Right lung (tissue), 5 donors: Measurements from ENCODE around the gene TGFBRAP1. TPM values are rescaled to one million over a fixed set of nuclear protein-coding genes. Genes with fewer than 3 reads are reported as not detected.
"Not testable (repeated sequence)": the region's sequence is repeated elsewhere in the genome, so short reads cannot be mapped to it uniquely, and the experiment has no call there.

Experiments
- DNase-seq, 2 donors: peaks; one replicate each; pipeline ENCODE4 v3.0.0-alpha.2; 2013
- polyA plus RNA-seq, 5 donors: library from polyadenylated mRNA; unstranded; fragments of 120-200 nt; gene quantifications; one replicate each; pipeline versions ENCODE4 v1.2.1 to v1.2.3, GENCODE V29; 2013; ENCODE audit warnings: inconsistent platforms in 1 of 5, low replicate concordance in 1 of 5; ENCODE audit not compliant: insufficient read length in 5 of 5, insufficient read depth in 1 of 5

The TGFBRAP1 gene
- polyA plus RNA-seq, 5 donors: 13.1 to 16.9 (median 13.3) TPM

DNA sequence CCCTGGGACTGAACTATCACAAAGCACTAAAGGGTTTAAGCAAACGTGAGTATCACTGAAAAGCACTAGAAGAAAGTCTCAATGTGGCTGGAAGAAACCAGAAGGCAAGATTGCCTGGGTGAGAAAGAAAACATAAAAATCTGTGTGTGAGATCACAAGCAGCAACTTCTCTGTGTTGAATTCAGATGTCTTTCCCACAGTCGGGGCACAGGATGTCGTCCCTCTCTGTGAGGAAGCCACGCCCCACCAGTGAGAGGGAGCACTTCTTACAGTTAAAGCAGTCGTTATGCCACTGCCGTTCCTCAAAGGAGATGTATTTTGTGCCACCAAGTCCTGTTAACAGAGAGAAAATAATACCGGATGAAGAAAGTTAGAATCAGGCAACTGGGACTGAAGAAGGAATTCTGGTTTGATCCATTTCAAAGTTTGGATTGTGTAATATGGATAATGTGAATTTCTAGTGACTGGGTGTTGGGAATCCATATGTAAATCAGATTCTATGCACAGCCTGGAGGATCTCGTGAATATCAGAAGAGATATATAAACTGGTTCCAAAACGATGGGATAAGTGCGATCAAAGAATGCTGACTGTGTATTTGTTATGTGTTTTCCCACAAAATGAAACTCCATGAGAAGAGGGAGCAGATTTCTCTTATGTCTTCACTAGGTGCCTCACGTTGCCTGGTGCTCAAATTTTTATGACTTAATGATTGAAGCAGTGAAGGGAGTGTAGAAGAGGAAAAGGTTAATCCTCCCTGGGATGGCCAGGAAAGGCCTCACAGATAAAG lies 31.8 kb upstream of the TGFBRAP1 start:
- no peak for DNase-seq

DNA sequence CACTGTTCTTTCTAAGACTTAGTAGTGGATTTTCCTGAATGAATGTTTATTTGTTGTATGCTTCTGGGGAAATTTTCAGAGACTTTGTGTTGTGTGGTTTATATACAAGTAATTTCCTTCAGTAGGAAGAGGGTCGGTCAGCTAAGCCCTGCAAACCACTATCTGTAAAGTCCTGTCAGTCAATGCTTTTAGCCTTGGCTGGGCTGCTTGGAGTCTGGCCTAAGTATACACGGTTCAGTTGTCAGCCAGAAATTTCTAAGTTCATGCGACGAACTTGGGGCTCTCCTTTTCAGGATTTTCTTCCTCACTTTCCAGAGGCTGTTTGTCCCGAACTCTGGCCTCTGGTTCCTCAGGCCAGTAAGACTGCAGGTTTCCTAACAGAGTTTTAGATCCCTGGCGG lies 29.1 kb upstream of the TGFBRAP1 start:
- no peak for DNase-seq

DNA sequence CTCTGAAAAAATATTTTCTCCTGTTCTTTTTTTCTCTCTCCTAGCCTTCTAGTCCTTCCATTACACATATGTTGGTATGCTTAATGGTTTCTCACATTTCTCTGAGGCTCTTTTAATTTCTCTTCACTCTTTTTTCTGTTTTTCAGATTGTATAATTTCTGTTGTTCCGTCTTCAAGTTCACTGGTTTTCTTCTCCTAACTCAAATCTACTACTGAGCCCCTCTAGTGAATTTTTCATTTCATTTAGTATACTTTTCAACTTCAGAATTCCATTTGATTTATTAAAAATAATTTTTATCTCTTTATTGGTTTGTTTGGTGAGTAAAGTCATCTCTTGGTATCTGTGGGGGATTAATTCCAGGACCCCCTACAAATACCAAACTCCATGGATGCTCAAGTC lies 27.6 kb upstream of the TGFBRAP1 start:
- DNase-seq: no peak

DNA sequence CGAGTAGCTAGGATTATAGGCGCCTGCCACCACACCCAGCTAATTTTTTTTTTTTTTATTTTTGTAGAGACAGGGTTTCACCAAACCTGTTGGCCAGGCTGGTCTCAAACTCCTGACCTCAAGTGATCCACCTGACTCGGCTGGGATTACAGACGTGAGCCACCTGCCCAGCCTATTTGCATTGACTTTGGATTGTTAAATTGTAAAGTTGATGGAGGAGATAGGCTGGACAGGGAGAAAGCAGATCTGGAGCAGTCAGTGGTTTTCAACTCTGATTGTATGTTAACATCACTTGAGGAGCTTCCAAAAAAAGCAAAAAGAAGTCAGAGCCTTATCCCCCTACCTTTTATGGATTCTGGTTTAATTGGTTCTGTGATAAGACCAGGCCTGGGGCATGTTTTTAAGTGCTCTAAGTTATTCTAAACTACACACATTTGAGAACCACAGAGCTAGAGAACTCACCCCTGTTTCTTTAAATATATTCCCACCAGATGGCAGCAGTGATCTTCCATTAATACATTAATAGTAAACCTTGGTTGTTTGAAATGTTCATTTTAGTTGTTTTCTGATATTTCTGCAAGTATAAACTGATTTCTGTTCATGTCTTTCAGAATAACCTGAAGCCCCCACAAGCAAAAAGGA lies 15.3 kb upstream of the TGFBRAP1 start:
- no peak for DNase-seq

DNA sequence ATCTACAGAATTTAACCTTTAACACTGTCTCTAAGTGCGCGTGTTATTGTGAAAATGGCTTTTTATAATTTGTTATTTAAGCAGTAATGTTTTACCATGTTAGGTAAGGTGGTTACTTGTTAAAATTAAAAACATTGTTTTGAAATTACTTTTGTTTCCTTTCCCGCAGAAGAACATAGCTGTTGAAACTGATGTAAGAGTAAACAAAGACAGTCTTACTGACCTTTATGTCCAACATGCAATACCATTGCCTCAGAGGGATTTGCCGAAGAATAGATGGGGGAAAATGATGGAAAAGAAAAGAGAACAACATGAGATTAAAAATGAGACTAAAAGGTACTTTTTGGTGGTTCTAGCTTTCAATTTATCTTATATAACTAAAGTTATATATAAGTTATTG lies 9.9 kb upstream of the TGFBRAP1 start:
- DNase-seq: no peak

DNA sequence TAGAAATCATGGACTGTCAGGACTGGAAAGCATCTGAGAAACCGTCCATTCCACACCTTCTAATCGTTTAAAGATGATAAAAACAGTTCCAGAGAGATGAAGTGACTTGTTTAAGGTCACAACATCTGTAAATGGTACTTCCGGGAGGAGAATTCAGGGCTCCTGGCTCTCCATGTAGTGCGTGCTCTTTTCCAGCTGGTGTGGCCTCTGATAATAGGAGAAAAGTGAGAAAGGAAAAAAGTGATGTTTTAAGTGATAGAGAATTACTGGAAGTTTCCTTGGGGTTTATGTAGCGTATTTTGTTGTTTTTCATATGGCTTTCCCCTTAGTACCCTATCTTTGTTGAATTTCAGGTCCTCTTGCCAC lies 8.5 kb upstream of the TGFBRAP1 start:
- no peak for DNase-seq

DNA sequence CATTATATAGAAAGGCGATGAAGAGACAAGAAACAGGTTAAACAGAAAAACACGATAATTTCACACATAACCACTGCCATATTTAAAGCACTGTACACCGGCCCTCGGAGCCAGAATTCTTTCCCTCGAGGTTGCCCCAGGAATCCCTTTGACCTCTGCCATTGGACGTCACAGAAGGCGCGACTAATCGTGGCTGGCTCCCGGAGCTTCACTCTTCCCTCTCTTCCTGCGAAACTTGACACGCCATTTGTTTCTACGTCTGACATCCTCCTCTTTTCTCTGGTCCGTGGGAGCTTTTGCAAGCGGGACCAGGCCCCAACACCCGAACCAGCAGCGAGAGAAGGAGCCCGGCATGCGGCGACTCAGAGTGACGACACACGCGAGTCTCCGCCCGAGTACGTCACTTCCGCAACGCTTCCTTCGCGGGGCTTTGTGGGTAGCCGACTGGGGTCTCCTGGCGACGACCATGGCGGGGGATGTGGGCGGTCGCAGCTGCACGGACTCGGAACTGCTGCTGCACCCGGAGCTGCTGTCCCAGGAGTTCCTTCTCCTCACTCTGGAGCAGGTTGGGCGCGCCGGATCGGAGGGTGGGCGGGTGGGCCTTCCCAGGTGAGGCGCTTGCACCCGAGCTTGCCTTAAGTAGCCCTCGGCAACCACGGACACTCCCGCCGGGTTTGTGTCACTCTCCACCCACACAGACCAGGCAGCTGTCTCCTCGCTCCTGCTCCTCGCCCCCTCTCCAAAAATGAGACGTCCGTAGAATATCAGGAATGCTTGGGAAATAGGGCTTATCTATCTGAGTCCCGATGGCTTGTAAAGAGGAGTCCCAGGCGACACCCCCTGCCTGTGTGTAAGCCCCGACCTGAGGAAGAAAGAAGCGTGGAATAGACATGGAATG lies 7.8 kb upstream of the TGFBRAP1 start, which contains the start of gene C2orf49:
Gene C2orf49, plus strand, starts transcription at position 419 of the 898 bp plus-strand sequence. Its CDS starts 48 bp downstream, at position 467.
- peak; percentile 92 to 95 for DNase-seq

DNA sequence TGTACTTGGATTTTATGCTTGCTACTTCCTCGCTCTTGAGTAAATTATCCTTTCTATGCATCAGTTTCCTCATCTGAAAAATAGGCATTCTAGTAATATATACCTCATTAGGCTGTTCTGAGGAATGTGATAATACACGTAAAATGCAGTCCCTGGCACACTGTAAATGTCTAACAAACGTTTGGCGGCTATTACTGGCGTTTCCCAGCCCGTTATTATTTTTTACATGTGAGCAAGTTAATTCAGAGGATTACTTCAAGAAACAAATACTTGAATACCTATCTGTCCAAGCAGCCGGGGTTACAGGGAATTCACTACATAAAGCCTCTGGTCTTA lies 7.2 kb upstream of the TGFBRAP1 start:
- no peak for DNase-seq

DNA sequence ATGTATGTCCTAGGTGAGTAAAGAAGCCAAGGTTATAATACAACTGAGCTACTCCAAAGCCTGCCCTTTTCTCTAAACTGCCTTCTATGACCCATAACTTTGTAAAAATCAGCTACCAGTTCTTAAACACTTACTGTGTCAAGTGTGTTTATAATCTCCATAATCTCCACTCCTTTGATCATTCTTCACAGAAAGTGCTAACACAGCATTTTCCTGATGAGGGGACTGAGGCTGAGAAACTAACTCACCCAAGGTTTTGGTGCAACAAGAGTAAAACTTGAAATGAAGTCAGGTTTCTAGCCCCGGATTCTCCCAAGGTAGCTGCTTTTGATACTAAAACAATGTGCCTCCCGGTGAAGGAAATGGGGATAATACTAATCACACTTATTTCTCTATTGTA lies 5.9 kb upstream of the TGFBRAP1 start:
- DNase-seq: no peak

DNA sequence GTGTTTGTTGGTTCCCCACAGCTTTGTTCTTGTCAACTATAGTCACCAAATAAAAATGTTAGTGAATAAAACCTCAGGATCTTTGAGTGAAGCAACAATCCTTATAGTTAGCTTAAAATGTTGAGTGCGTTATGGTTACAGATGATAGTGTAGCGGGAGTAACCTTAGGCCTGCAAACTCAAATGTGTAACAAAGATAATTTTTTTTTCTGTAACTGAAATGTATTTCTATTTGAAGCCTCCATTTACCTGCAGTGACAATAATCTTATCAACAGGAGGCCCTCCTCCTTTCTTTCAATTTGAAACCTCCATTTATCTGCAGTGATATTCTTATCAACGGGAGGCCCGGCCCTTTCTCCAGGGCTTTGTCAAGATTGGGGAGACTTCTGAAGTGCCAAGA lies 4.7 kb upstream of the TGFBRAP1 start:
- no peak for DNase-seq

DNA sequence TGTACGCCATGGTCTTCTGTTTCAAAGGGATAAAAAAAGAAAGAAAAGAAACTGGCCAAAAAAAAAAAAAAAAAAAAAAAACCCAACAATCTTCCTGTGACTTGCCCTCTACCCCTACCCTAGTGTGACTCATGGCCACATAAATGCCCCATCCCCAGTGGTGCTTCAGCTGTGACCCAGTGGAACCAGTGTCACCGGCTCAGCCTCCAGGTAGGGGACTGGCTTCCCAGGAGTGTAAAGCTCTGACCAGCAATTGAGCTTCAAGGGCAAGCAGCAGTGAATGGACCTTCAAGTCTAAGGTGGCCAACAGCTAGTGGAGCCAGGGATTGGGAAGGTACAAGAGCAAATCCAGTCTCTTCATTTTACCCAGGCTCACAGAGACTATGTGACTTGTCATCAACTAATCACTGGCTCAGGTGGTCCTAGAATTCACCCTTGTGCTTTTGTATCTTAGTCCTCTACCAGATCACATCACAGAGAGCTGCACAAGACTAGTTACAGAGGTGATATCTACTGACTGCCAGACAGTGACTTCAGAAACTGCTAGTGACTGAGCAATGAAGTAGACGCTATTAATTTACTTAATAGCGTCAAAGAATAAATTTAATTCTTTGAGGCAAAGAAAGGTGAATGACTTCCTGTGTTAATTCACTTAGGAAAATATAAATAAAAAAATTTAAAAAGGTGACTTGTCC lies 1.3 kb upstream of the TGFBRAP1 start:
- DNase-seq: no peak

DNA sequence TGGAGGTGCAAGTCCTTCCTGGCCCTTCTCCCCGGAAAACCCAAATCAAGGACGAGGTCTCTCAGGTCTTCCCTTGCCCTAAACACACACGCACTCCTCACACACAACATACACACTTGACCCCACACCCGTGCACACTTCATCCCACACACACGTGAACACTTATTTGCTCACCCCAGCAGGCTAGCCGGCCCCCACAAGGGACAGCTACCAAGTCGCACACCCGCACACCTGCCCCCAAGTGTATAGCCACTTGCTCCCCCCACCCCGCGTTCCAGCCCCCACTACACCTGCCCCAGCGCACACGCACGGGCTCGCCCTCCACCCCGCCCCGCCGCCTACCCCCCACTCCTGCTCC lies 359 bp downstream of the TGFBRAP1 start:
- DNase-seq: peak in 1 of 2 donors; percentile 10

DNA sequence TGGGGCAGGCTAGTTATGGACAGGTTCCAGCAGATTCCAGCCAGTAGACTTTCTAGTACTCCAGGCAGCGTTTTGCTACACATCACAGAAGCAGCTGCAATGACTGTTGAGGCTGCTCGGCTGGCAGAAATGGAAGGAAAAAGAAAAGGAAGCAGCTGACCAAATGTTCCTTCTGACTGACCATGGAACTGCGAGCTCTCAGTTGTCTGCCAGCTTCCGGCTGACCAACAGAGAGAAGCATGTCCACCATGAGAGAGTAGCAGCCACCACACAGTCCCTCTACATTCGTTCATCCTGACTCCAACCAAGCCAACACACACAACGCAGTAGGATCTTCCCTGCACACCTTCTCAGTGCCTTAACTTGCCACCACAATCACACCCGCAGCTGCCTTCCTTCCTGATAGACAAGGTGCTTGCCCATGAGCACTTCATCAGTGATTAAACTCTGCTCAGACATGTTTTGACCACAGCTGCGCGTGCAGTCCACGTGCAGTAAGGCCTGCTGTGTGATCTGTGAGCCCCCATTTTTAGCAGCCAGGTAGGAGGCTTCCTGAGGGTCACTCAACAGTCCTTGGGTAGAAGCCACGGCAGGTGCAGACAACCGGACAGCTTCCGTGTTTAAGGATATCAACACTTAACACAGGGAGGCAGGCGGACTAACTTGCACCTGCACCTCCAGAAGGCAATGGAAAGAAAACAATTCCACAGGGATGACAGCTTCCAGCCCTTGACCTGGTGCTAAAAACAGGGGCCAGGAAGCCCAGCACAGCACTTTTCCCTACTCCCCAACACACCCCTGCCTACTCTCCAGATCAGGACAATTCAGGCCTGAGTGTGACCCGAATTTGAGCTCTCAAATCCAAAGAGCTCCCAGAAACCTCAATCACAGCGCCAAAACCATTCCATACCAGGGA lies 996 bp downstream of the TGFBRAP1 start:
- peak in 1 of 2 donors; percentile 15 for DNase-seq

DNA sequence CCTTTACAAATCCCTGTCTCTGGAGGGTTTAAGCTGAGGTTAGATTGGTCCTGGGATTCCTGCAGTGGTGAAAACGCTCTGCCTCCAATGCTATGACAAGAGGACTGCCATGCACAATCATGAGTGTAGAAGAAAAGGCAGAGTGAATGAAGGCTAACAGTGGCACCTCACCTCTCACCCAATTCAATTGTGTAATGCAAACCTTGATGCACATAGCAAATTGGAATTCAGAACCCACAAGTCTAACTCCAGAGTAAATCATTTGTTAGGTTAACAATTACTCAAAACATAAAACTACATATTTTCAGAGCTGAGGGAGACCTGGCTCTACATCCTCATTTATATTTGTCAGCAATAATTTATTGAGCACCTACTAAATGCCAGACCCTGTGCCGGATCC lies 1.8 kb downstream of the TGFBRAP1 start:
- DNase-seq: no peak

DNA sequence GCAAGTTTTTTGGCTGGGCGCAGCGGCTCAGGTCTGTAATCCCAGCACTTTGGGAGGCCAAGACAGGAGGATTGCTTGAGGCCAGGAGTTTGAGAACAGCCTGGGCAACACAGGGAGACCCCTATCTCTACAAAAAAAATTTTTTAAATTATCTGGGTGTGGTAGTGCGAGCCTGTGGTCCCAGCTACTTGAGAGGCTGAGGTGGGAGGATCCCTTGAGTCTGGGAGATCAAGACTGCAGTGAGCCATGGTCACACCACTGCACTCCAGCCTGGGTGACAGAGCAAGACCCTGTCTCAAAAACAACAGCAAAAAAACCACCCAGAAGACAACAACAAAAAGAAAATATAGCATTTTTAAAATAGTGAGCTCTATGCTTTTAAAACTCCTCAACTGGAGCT lies 2.3 kb downstream of the TGFBRAP1 start:
- not testable (repeated sequence) for DNase-seq

DNA sequence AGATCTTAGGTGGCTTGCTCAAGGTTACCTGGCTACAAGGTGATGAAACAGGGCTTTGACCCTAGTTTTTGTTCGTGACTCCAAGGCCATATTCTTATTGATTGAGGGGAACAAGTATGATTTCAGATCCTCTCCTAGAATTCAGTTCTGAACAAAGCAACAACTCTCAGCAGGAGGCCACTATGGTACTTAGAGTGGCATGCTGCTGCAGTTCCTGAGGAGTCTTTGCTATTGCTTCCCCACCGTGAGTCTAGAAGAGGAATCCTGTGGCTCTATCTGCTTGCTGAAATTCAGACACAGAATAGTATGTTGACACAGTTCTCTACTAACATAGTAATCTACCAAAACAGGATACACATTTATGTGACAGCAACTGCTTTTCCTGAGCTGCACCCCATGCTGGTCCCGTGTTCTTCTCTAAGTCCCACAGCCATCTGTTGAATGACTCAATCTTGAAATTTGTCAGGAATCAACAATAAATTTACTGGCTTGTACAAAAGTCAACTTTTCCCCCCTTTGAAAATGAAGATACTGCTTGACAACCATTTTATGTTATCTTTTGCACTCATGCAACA lies 4.1 kb downstream of the TGFBRAP1 start:
- no peak for DNase-seq

DNA sequence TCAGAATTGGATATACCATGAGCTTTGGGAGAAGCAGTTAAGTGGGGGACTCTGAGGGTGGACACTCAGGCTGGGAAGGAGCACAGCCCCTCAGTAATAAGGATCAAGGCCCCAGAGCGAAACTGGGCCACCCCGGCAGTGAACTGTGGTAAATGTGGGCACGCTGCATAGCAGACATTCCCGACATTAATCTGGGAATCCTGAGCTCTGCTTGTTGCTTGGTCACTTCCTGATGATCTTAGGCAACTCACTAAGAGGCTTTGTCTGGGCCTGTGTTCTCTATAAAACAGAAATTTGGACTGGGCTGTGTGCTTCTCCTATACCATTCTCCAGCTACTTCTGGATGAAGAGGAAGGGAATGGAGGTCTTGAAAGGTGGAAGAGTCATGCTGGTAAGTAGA lies 4.8 kb downstream of the TGFBRAP1 start:
- no peak for DNase-seq

DNA sequence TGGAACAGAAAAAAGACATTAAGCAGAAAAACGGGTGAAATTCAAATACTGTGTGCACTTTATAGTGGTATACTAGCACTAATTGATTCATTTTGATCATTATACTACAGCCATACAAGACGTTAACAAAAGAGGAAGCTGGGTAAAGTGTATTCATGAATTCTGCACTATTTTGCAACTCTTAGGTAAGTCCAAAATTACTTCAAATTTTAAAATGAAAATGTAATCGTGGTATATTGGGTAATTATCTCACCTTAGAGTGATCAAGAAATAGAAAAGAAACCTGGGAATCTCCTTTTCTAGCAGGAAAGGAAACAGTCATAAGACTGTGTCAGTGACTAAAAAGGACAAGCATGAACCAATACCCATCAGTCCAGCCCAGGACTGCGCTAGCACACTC lies 5.4 kb downstream of the TGFBRAP1 start:
- DNase-seq: no peak

DNA sequence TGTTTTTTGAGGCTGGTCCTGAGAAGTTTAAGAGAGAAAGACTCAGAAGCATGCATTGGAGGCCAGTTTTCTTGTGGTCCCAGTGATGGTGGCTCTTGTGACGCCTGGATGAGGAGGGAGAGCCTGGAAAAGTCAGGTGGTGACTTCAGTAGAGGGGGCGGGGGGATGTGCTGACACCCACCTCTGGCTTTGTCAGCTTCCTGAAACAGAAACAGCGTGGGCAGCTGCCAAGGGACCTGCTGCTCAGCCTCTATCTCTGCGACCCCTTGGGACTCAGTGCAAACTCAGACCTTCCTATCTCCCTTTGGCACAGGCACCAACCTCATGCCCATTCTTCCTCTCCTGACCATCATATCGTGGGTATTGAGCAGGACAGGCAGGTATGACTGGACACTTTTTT lies 6.4 kb downstream of the TGFBRAP1 start:
- no peak for DNase-seq

DNA sequence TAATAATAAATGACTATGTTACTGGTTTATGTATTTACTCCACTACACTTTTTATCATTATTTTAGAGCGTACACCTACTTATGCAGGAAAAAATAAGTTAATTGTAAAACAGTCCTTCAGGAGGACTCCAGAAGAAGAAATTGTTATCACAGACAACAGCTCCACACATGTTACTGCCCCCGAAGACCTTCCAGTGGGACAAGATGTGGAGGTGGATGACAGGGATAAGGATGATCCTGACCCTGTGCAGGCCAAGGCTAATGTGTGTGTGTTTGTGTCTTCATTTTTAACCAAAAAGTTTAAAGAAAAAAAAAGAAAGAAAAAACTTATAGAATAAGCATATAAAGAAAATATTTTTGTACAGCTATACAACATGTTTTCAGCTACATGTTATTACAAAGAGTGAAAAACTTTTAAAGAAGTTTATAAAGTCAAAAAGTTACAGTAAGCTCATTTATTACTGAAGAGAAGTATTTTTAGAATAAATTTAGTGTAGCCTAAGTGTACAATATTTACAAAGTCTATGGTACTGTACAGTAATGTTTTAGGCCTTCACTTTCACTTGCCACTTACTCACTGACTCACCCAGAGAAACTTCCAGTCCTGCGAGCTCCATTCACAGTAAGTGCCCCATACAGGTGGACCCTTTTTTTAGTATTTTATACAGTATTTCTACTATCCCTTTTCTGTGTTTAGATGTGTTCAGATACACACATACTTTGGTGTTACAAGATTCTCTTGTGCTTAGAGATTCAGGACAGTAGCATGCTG lies 7.5 kb downstream of the TGFBRAP1 start:
- DNase-seq: no peak
